ENCODE data around the gene SIGLEC10.

The SIGLEC10 gene

GRCh38 chr19:51377422-51377821, 40.0 kb downstream of the SIGLEC10 start:
- H3K27ac ChIP-seq (ENCODE audit: low read length) = no peak overlapping the region
- no peak for TF ChIP-seq EZH2 (IDR thresholded peaks at IDR 0.05; ENCODE audit: borderline replicate concordance, low read depth, low read length, severe bottlenecking)
- TF ChIP-seq, protein P1, sequence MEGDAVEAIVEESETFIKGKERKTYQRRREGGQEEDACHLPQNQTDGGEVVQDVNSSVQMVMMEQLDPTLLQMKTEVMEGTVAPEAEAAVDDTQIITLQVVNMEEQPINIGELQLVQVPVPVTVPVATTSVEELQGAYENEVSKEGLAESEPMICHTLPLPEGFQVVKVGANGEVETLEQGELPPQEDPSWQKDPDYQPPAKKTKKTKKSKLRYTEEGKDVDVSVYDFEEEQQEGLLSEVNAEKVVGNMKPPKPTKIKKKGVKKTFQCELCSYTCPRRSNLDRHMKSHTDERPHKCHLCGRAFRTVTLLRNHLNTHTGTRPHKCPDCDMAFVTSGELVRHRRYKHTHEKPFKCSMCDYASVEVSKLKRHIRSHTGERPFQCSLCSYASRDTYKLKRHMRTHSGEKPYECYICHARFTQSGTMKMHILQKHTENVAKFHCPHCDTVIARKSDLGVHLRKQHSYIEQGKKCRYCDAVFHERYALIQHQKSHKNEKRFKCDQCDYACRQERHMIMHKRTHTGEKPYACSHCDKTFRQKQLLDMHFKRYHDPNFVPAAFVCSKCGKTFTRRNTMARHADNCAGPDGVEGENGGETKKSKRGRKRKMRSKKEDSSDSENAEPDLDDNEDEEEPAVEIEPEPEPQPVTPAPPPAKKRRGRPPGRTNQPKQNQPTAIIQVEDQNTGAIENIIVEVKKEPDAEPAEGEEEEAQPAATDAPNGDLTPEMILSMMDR (IDR thresholded peaks at IDR 0.05; ENCODE audit: borderline replicate concordance, extremely low read depth, low read length, poor library complexity, severe bottlenecking) = no peak
- H3K9ac ChIP-seq (ENCODE audit: low read depth, low read length) = no peak overlapping the region
- H3K9me3 ChIP-seq (ENCODE audit: insufficient read depth, low read length, severe bottlenecking) = peaks cover 4% of the 10 kb centered on the region
- H3K27me3 ChIP-seq (ENCODE audit: insufficient read depth, low read length, poor library complexity) = no peaks in the 10 kb centered on the region
- no peak overlapping the region for H3K4me2 ChIP-seq (ENCODE audit: insufficient read depth, low read length)
- ATAC-seq (ENCODE audit: insufficient read depth, low read depth) (no peak), DNase-seq (no peak)
- no peak overlapping the region for H3K4me3 ChIP-seq (ENCODE audit: low read depth in 1 of 2, low read length in 2 of 2)
- H3K4me1 ChIP-seq (ENCODE audit: insufficient read depth, low read length) = peaks cover 29% of the 10 kb centered on the region
- H3K79me2 ChIP-seq (ENCODE audit: insufficient read depth, low read length) = no peaks in the 10 kb centered on the region
- no peaks in the 10 kb centered on the region for H3K36me3 ChIP-seq (ENCODE audit: insufficient read depth, low read length)
- no peaks in the 10 kb centered on the region for H4K20me1 ChIP-seq (ENCODE audit: insufficient read depth, low read length)
- H2AFZ ChIP-seq (ENCODE audit: low read depth, low read length) = no peak overlapping the region

DNA sequence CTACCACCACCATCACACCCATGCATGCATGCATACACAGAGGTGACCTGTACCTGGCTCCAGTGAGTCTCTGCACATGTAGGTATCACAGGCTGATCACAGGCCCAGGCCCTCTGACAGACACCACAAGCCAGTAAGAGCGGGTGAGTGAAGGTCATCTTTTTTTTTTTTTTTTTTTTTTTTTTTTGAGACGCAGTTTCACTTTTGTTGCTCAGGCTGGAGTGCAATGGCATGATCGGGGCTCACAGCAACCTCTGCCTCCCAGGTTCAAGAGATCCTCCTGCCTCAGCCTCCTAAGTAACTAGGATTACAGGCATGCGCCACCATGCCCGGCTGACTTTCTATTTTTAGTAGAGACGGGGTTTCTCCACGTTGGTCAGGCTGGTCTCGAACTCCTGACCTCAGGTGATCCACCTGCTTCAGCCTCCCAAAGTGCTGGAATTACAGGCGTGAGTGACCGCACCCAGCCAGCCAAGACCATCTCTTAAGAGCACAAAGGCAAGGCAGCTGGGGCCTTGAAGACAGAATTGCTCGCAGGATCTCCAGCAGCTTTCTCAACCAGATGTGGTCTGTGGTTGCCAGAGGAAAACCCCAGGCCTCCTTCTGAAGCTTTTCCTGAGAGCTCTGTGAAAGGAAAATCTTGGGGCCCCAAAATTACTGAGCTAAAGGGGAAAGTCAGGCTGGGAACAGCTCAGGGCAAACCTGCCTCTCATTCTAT, 41.8 kb downstream of the SIGLEC10 start:
- H4K20me1 ChIP-seq (ENCODE audit: insufficient read depth, low read length) = no peaks in the 10 kb centered on the region
- ATAC-seq (ENCODE audit: insufficient read depth, low read depth) = no peak
- H3K4me2 ChIP-seq (ENCODE audit: insufficient read depth, low read length) = no peak overlapping the region
- no peaks in the 10 kb centered on the region for H3K27me3 ChIP-seq (ENCODE audit: insufficient read depth, low read length, poor library complexity)
- peaks cover 47% of the 10 kb centered on the region for H3K4me1 ChIP-seq (ENCODE audit: insufficient read depth, low read length)
- DNase-seq = peak; percentile 59
- H3K27ac ChIP-seq (ENCODE audit: low read length) = no peak overlapping the region
- no peak for TF ChIP-seq EZH2 (IDR thresholded peaks at IDR 0.05; ENCODE audit: borderline replicate concordance, low read depth, low read length, severe bottlenecking)
- TF ChIP-seq, protein P1 (IDR thresholded peaks at IDR 0.05; ENCODE audit: borderline replicate concordance, extremely low read depth, low read length, poor library complexity, severe bottlenecking) = no peak
- H2AFZ ChIP-seq (ENCODE audit: low read depth, low read length) = no peak overlapping the region
- H3K9me3 ChIP-seq (ENCODE audit: insufficient read depth, low read length, severe bottlenecking) = no peaks in the 10 kb centered on the region
- H3K4me3 ChIP-seq (ENCODE audit: low read depth in 1 of 2, low read length in 2 of 2) = no peak overlapping the region
- H3K36me3 ChIP-seq (ENCODE audit: insufficient read depth, low read length) = no peaks in the 10 kb centered on the region
- H3K79me2 ChIP-seq (ENCODE audit: insufficient read depth, low read length) = peaks cover 5% of the 10 kb centered on the region; the same call in 1 of the 2 replicates
- H3K9ac ChIP-seq (ENCODE audit: low read depth, low read length) = no peak overlapping the region

GRCh38 chr19:51372649-51373504, 44.6 kb downstream of the SIGLEC10 start, which contains the start of gene NKG7:
TSS of gene NKG7 (minus strand) at chr19:51372654. CDS start at chr19:51372535, 119 bp downstream.
- Histone ChIP-seq H3K36me3 (ENCODE audit: insufficient read depth, low read length) (no peaks in the 10 kb centered on the region), H4K20me1 (ENCODE audit: insufficient read depth, low read length) (no peaks in the 10 kb centered on the region), H3K4me3 (ENCODE audit: low read depth in 1 of 2, low read length in 2 of 2) (peak within 1 kb of the TSS; percentile 7 to 57; a peak in 3 of 4 replicates), H3K4me1 (ENCODE audit: insufficient read depth, low read length) (peaks cover 62% of the 10 kb centered on the region), H2AFZ (ENCODE audit: low read depth, low read length) (peak within 1 kb of the TSS; percentile 48), H3K79me2 (ENCODE audit: insufficient read depth, low read length) (peaks cover 5% of the 10 kb centered on the region; the same call in 1 of the 2 replicates), H3K9ac (ENCODE audit: low read depth, low read length) (peak within 1 kb of the TSS; percentile 69), H3K9me3 (ENCODE audit: insufficient read depth, low read length, severe bottlenecking) (no peaks in the 10 kb centered on the region), H3K27me3 (ENCODE audit: insufficient read depth, low read length, poor library complexity) (no peaks in the 10 kb centered on the region), H3K4me2 (ENCODE audit: insufficient read depth, low read length) (peak within 1 kb of the TSS; percentile 83), H3K27ac (ENCODE audit: low read length) (peak within 1 kb of the TSS; percentile 89)
- TF ChIP-seq, protein P1 (IDR thresholded peaks at IDR 0.05; ENCODE audit: borderline replicate concordance, extremely low read depth, low read length, poor library complexity, severe bottlenecking) = no peak
- no peak for TF ChIP-seq EZH2 (IDR thresholded peaks at IDR 0.05; ENCODE audit: borderline replicate concordance, low read depth, low read length, severe bottlenecking)
- ATAC-seq (ENCODE audit: insufficient read depth, low read depth) (peak; percentile 87), DNase-seq (peak; percentile 93)

All from DND-41 (cell line).